ENCODE results near the gene PLEKHJ1.

- TF ChIP-seq, protein P1, sequence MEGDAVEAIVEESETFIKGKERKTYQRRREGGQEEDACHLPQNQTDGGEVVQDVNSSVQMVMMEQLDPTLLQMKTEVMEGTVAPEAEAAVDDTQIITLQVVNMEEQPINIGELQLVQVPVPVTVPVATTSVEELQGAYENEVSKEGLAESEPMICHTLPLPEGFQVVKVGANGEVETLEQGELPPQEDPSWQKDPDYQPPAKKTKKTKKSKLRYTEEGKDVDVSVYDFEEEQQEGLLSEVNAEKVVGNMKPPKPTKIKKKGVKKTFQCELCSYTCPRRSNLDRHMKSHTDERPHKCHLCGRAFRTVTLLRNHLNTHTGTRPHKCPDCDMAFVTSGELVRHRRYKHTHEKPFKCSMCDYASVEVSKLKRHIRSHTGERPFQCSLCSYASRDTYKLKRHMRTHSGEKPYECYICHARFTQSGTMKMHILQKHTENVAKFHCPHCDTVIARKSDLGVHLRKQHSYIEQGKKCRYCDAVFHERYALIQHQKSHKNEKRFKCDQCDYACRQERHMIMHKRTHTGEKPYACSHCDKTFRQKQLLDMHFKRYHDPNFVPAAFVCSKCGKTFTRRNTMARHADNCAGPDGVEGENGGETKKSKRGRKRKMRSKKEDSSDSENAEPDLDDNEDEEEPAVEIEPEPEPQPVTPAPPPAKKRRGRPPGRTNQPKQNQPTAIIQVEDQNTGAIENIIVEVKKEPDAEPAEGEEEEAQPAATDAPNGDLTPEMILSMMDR (conservative IDR thresholded peaks at IDR 0.05): no peak
- TF ChIP-seq ZFX (IDR thresholded peaks at IDR 0.05): no peak
Observed at GRCh38 chr19:2226840-2227360, 9.2 kb downstream of the PLEKHJ1 start.

Data from C4-2B (cell line).